ENCODE results near the gene CHPF. TPM values are rescaled to one million over a fixed set of nuclear protein-coding genes. Genes with fewer than 3 reads are reported as not detected.

Gene CHPF
- total RNA-seq, 1 experiment from 2014 or later: 228 TPM

DNA sequence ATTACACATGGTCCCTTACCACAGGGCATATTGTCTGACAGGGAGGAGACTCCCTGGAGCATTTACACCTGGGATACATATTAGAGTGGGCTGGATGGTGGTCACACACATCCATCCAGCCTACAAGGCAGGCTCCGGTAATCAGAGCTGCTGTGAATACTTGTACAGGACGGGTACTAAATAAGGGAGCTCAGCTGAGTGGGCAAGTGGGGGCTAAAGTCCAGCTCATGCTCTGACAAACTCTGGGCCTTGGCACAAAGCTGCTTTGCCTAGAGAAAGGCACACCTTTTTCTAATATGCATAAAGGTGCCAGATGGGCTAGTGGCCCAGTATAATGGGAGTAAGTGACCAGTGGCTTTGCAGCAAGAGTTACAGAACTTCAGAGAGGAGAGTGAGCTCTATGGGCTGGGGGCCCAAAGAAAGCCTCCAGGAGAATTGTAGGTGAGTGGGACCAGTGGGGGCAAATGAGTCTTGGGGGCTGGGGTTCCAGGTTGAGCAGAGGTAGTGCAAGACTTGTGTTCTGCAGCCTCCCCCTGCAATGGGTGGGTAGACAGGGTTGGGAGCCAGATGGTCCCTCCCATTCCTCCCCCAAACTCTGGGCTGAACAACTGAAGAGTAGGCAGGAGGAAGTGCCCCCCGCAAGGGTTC, 1.8 kb upstream of the CHPF start:
- Histone ChIP-seq H3K4me3 (replicated peaks in 1 of 2; ENCODE audit: low read depth in 1 of 2, low read length in 2 of 2) (no peak overlapping the region), H3K4me2 (ENCODE audit: low read length) (no peak overlapping the region), H4K20me1 (ENCODE audit: insufficient read depth) (peaks cover 6% of the 10 kb centered on the region; the same call in 1 of the 2 replicates), H3K4me1 (ENCODE audit: control insufficient read depth in 1 of 2, insufficient read depth in 2 of 2, low read length in 2 of 2) (peaks cover 0 to 31% of the 10 kb centered on the region in 2 experiments; a peak in 2 of 4 replicates), H3K79me2 (ENCODE audit: insufficient read depth, low read length) (peaks cover 33% of the 10 kb centered on the region), H2AFZ (ENCODE audit: low read depth, low read length, poor library complexity, severe bottlenecking) (no peak overlapping the region), H3K27ac (ENCODE audit: low read depth, low read length) (no peak overlapping the region), H3K9me2 (ENCODE audit: insufficient read depth) (no peaks in the 10 kb centered on the region), H3K36me3 (ENCODE audit: control insufficient read depth in 1 of 2, insufficient read depth in 2 of 2, low read length in 2 of 2) (peaks cover 2 to 18% of the 10 kb centered on the region in 2 experiments; a peak in 3 of 4 replicates), H3K9me3 (ENCODE audit: control insufficient read depth in 1 of 2, insufficient read depth in 1 of 2, low read depth in 1 of 2, low read length in 2 of 2) (no peaks in the 10 kb centered on the region), H3K9ac (ENCODE audit: low read length) (no peak overlapping the region), H3K27me3 (ENCODE audit: insufficient read depth, low read length) (no peaks in the 10 kb centered on the region)
- ChIA-PET CTCF (no interaction called here), POLR2A (interaction anchor here (0.5 to 0.6 kb wide), 2 partner anchors 23 to 103 kb away, joined by 3 to 7 read pairs; no protein-coding TSS in a partner anchor), RAD21 (ENCODE audit: low non-redundant PET in 1 of 2, low total read pairs in 2 of 2, uncharacterized antibody in 2 of 2, unreplicated experiment in 2 of 2) (no interaction called here)
- no peak for TF ChIP-seq EZH2phosphoT487 (IDR thresholded peaks at IDR 0.05; ENCODE audit: borderline replicate concordance)
- TF ChIP-seq ZNF274 (IDR thresholded peaks at IDR 0.05; ENCODE audit: low read depth, low read length): no peak
- TF ChIP-seq, protein P1, sequence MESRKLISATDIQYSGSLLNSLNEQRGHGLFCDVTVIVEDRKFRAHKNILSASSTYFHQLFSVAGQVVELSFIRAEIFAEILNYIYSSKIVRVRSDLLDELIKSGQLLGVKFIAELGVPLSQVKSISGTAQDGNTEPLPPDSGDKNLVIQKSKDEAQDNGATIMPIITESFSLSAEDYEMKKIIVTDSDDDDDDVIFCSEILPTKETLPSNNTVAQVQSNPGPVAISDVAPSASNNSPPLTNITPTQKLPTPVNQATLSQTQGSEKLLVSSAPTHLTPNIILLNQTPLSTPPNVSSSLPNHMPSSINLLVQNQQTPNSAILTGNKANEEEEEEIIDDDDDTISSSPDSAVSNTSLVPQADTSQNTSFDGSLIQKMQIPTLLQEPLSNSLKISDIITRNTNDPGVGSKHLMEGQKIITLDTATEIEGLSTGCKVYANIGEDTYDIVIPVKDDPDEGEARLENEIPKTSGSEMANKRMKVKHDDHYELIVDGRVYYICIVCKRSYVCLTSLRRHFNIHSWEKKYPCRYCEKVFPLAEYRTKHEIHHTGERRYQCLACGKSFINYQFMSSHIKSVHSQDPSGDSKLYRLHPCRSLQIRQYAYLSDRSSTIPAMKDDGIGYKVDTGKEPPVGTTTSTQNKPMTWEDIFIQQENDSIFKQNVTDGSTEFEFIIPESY (IDR thresholded peaks at IDR 0.05; ENCODE audit: extremely low read depth, insufficient replicate concordance, low read length): no peak
- no peak for TF ChIP-seq RAD21 (IDR thresholded peaks at IDR 0.05; ENCODE audit: low read depth)
- no peak for TF ChIP-seq CEBPB (IDR thresholded peaks at IDR 0.05; ENCODE audit: low read depth)
- TF ChIP-seq POLR2AphosphoS5 (IDR thresholded peaks at IDR 0.05; ENCODE audit: low read depth, low read length): no peak
- no peak for TF ChIP-seq CBX3 (IDR thresholded peaks at IDR 0.05; ENCODE audit: low read depth)
- TF ChIP-seq SIN3A (IDR thresholded peaks at IDR 0.05; ENCODE audit: low read depth): no peak
- TF ChIP-seq FOSL1 (IDR thresholded peaks at IDR 0.05; ENCODE audit: low read depth): no peak
- no peak for TF ChIP-seq POLR2A (IDR thresholded peaks at IDR 0.05; ENCODE audit: borderline replicate concordance, extremely low read depth, insufficient read depth, insufficient read length)
- TF ChIP-seq, protein P2, sequence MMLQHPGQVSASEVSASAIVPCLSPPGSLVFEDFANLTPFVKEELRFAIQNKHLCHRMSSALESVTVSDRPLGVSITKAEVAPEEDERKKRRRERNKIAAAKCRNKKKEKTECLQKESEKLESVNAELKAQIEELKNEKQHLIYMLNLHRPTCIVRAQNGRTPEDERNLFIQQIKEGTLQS (IDR thresholded peaks at IDR 0.05): no peak
- no peak for DNase-seq (ENCODE audit: low read depth, low spot score)
- BruUV-seq (replicated peaks): no TSS peak
- ATAC-seq: no peak
- intact Hi-C loops (cut with micrococcal nuclease): no loop called here

All from HCT116 (cell line).